A673 (cell line): ENCODE measurements around the gene SHLD1.

Source experiments
- CTCF ChIP-seq: fragments of 300-800, 200-600 bp; sonication (generic); conservative IDR thresholded peaks from 2 replicates; pipeline ENCODE4 v1.5.1; 2017; ENCODE audit warnings: low read depth, mild to moderate bottlenecking, antibody characterized with exemption, low read length, moderate library complexity, mixed read lengths
- EZH2 ChIP-seq: fragments of 200-600 bp; sonication (generic); IDR thresholded peaks from 2 replicates; pipeline ENCODE4 v1.6.1; 2017; ENCODE audit warnings: borderline replicate concordance, low read depth, mild to moderate bottlenecking, mixed read lengths, antibody characterized with exemption, low read length; ENCODE audit not compliant: poor library complexity, severe bottlenecking

DNA sequence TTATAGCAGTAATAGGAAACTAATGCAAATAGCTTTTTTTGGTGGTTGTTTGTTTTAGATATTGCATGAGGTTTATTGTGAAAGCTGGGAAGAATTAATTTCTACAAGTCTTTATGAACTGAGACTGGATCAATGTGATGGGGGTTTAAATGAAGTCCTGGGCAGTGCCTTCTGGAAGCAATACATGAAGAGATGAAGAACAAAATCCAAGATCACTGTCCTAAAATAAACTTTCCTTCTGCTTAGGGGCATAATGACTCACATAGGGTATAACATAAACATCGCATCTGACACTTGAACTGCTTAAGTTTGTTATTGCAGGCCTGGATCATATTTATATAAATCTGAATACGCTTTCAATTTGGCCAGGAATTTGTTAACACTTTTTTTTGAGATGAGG lies 20.9 kb upstream of the SHLD1 start:
- TF ChIP-seq CTCF (no peak), EZH2 (no peak)
